IMR-90 (cell line): ENCODE measurements around the gene CHD9. TPM values are rescaled to one million over a fixed set of nuclear protein-coding genes. Genes with fewer than 3 reads are reported as not detected.

ENCODE experiments used
- ATAC-seq: fragments of 200-7000 bp; cut with Tn5 transposase; 2 replicates; pipeline ENCODE4 v1.9.1; 2020; ENCODE audit warnings: low read depth, mild to moderate bottlenecking, moderate library complexity
- BruUV-seq: library from RNA; stranded (reverse); fragments of 400-500 nt; replicated peaks from 2 replicates; lab custom pipeline; 2021; lab: Mats Ljungman, UMichigan
- CTCF ChIA-PET: fragments of 300-600 bp; formaldehyde crosslinking; extraction: SDS; loops from one replicate; lab custom pipeline; 2021; ENCODE audit warnings: antibody characterized with exemption; lab: Yijun Ruan, JAX
- POLR2A ChIA-PET: fragments of 300-600 bp; sonication (Branson Sonifier 250); formaldehyde crosslinking; loops from one replicate; lab custom pipeline; 2022; ENCODE audit warnings: antibody characterized with exemption; ENCODE audit not compliant: unreplicated experiment; lab: Charles Lee
- DNase-seq: peaks from one replicate; pipeline ENCODE4 v3.0.0; 2013
- H2AFZ ChIP-seq: replicated peaks from 2 replicates; pipeline ENCODE3; 2013; ENCODE audit warnings: low read length, mild to moderate bottlenecking; ENCODE audit not compliant: poor library complexity
- H2AK5ac ChIP-seq: 2 replicates; pipeline ENCODE4 v1.6.1; 2013; ENCODE audit warnings: low read depth, low read length, inconsistent platforms
- H2AK9ac ChIP-seq: replicated peaks from 2 replicates; pipeline ENCODE3; 2013; ENCODE audit warnings: mild to moderate bottlenecking, low read depth, low read length, moderate library complexity; ENCODE audit not compliant: poor library complexity
- H2BK120ac ChIP-seq: 2 replicates; pipeline ENCODE4 v1.6.1; 2013; ENCODE audit warnings: low read depth, low read length, inconsistent platforms
- H2BK15ac ChIP-seq: 3 replicates; pipeline ENCODE4 v1.6.1; 2013; ENCODE audit warnings: low read depth, low read length, inconsistent platforms
- H2BK20ac ChIP-seq: 2 replicates; pipeline ENCODE4 v1.6.1; 2013; ENCODE audit warnings: low read depth, mild to moderate bottlenecking, inconsistent platforms, low read length, moderate library complexity
- H2BK5ac ChIP-seq: 2 replicates; pipeline ENCODE4 v1.6.1; 2013; ENCODE audit warnings: mild to moderate bottlenecking, low read depth, low read length, inconsistent platforms; ENCODE audit not compliant: poor library complexity, severe bottlenecking
- H3K14ac ChIP-seq: replicated peaks from 2 replicates; pipeline ENCODE4 v1.6.1; 2013; ENCODE audit warnings: low read depth, low read length, inconsistent platforms
- H3K18ac ChIP-seq: 2 replicates; pipeline ENCODE4 v1.6.1; 2013; ENCODE audit warnings: low read depth, low read length, control low read depth
- H3K23ac ChIP-seq: 2 replicates; pipeline ENCODE4 v1.6.1; 2013; ENCODE audit warnings: low read depth, low read length, inconsistent platforms
- H3K27ac ChIP-seq: 2 replicates; pipeline ENCODE4 v1.5.1; 2013; ENCODE audit warnings: mild to moderate bottlenecking, control low read depth, low read length; ENCODE audit not compliant: insufficient read depth
- H3K27me3 ChIP-seq: 2 replicates; pipeline ENCODE4 v1.6.1; 2013; ENCODE audit warnings: low read length; ENCODE audit not compliant: control insufficient read depth, insufficient read depth
- H3K36me3 ChIP-seq: 2 replicates; pipeline ENCODE4 v1.6.1; 2013; ENCODE audit warnings: low read length, mixed read lengths; ENCODE audit not compliant: control insufficient read depth, insufficient read depth
- H3K4ac ChIP-seq: 2 replicates; pipeline ENCODE4 v1.6.1; 2013; ENCODE audit warnings: low read depth, low read length, inconsistent platforms
- H3K4me1 ChIP-seq: 2 replicates; pipeline ENCODE4 v1.6.1; 2013; ENCODE audit warnings: low read length, mixed read lengths; ENCODE audit not compliant: control insufficient read depth, insufficient read depth
- H3K4me2 ChIP-seq: 2 replicates; pipeline ENCODE4 v1.6.1; 2013; ENCODE audit warnings: low read depth, mild to moderate bottlenecking, control low read depth, low read length, moderate library complexity
- H3K4me3 ChIP-seq: 2 replicates; pipeline ENCODE4 v1.5.1; 2013; ENCODE audit warnings: low read depth, mild to moderate bottlenecking, control low read depth, low read length, moderate library complexity; ENCODE audit not compliant: insufficient read depth
- H3K56ac ChIP-seq: 2 replicates; pipeline ENCODE4 v1.6.1; 2013; ENCODE audit warnings: low read length, inconsistent platforms; ENCODE audit not compliant: insufficient read depth; ENCODE audit errors: extremely low read depth
- H3K79me1 ChIP-seq, 2 experiments: 2 replicates each; pipeline ENCODE4 v1.6.1; 2013; ENCODE audit warnings: low read length in 2 of 2, inconsistent platforms in 1 of 2, low read depth in 1 of 2
- H3K9ac ChIP-seq: 2 replicates; pipeline ENCODE4 v1.6.1; 2013; ENCODE audit warnings: low read depth, low read length, control low read depth
- H3K9me1 ChIP-seq: 2 replicates; pipeline ENCODE4 v1.6.1; 2013; ENCODE audit warnings: low read length, inconsistent platforms; ENCODE audit not compliant: insufficient read depth
- H3K9me3 ChIP-seq: 2 replicates; pipeline ENCODE4 v1.6.1; 2013; ENCODE audit warnings: low read length; ENCODE audit not compliant: control insufficient read depth, insufficient read depth
- H4K20me1 ChIP-seq: 2 replicates; pipeline ENCODE4 v1.6.1; 2013; ENCODE audit warnings: low read length, inconsistent platforms; ENCODE audit not compliant: insufficient read depth
- H4K5ac ChIP-seq: 2 replicates; pipeline ENCODE4 v1.6.1; 2013; ENCODE audit warnings: mild to moderate bottlenecking, low read depth, low read length, control low read depth
- H4K8ac ChIP-seq, 2 experiments: 2 replicates each; pipeline ENCODE4 v1.6.1; 2013; ENCODE audit warnings: low read depth in 2 of 2, low read length in 2 of 2, control low read depth in 1 of 2, inconsistent platforms in 1 of 2
- H4K91ac ChIP-seq: 2 replicates; pipeline ENCODE4 v1.6.1; 2013; ENCODE audit warnings: low read depth, low read length, inconsistent platforms; ENCODE audit not compliant: insufficient read depth
- CHD1 ChIP-seq: IDR thresholded peaks from 2 replicates; pipeline ENCODE4 v1.6.1; 2012; ENCODE audit warnings: low read depth, low read length, improper control_type of control experiment
- ELK1 ChIP-seq: fragments of 150-350 bp; IDR thresholded peaks from 2 replicates; pipeline ENCODE4 v1.6.1; 2016; ENCODE audit warnings: low read depth, mild to moderate bottlenecking, low read length, moderate library complexity, borderline replicate concordance
- POLR2A ChIP-seq: IDR thresholded peaks from 2 replicates; pipeline ENCODE4 v1.6.1; 2012; ENCODE audit warnings: mild to moderate bottlenecking, low read depth, low read length
- RCOR1 ChIP-seq: IDR thresholded peaks from 2 replicates; pipeline ENCODE4 v1.6.1; 2012; ENCODE audit warnings: mild to moderate bottlenecking, low read length, improper control_type of control experiment; ENCODE audit not compliant: insufficient replicate concordance
- WGBS, 2 experiments: methylation state at CpG; one replicate each; pipeline versions ENCODE4 v1.1.5 to v1.1.7; 2013; ENCODE audit warnings: missing lambda C conversion rate in 2 of 2; ENCODE audit not compliant: insufficient read length in 1 of 2; ENCODE audit errors: extremely low coverage in 2 of 2; 5-methylcytosine and 5-hydroxymethylcytosine counted together
- dilution Hi-C: fragments of 300-500 bp; cut with HindIII; formaldehyde crosslinking; loops from one replicate; pipeline ENCODE4 v1.14.3; 2018; ENCODE audit warnings: low sequenced_read_pairs; ENCODE audit not compliant: unreplicated experiment
- in situ Hi-C: fragments of 300-500 bp; cut with MboI; formaldehyde crosslinking; loops from 3 replicates; pipeline ENCODE4 v1.14.3; 2019; ENCODE audit warnings: low sequenced_read_pairs, inconsistent platforms, mixed read lengths
- intact Hi-C: fragments of 100-400 bp; cut with micrococcal nuclease; formaldehyde crosslinking; loops from 2 replicates; pipeline ENCODE4 v1.10.0; 2022
- polyA plus RNA-seq, 3 experiments: library from polyadenylated mRNA; depleted of rRNA; stranded (reverse); fragments of >200 nt; gene quantifications; 2 replicates each; pipeline ENCODE4 v1.2.3, GENCODE V29; 2012; ENCODE audit warnings: low replicate concordance in 1 of 3
- total RNA-seq: library from RNA; depleted of rRNA; stranded (reverse); fragments of >200 nt; gene quantifications from 2 replicates; pipeline ENCODE4 v1.2.3, GENCODE V29; 2012
- TF ChIP-seq, protein P1 (sequence below): conservative IDR thresholded peaks from 2 replicates; pipeline ENCODE4 v1.5.1; 2012; ENCODE audit warnings: mild to moderate bottlenecking, low read depth, low read length, improper control_type of control experiment

Gene CHD9
- total and polyA plus RNA-seq, 2 of the 4 experiments (the other 2 are of a cell fraction): 9.1 to 48.8 TPM

GRCh38 chr16:53249331-53249730, 194.5 kb downstream of the CHD9 start:
- Histone ChIP-seq H3K9me3 (no peaks in the 10 kb centered on the region), H3K23ac (no peak overlapping the region), H3K18ac (no peak overlapping the region), H3K36me3 (peaks cover 27% of the 10 kb centered on the region), H3K79me1 (peaks cover 0 to 8% of the 10 kb centered on the region in 2 experiments; a peak in 2 of 4 replicates), H4K91ac (no peak overlapping the region), H3K9me1 (no peaks in the 10 kb centered on the region), H4K5ac (no peak overlapping the region), H3K14ac (no peak overlapping the region), H2AFZ (no peak overlapping the region), H2AK9ac (no peak overlapping the region), H3K4me2 (no peak overlapping the region), H3K4me1 (no peaks in the 10 kb centered on the region), H2BK15ac (no peak overlapping the region), H3K56ac (no peak overlapping the region), H3K9ac (no peak overlapping the region), H2BK5ac (no peak overlapping the region), H2AK5ac (no peak overlapping the region), H2BK20ac (no peak overlapping the region), H3K4me3 (no peak overlapping the region), H4K8ac (no peak overlapping the region), H2BK120ac (no peak overlapping the region), H4K20me1 (no peaks in the 10 kb centered on the region), H3K27me3 (no peaks in the 10 kb centered on the region), H3K27ac (no peak overlapping the region), H3K4ac (no peak overlapping the region)
- in situ Hi-C loops: no loop called here
- dilution Hi-C loops: no loop called here
- no CpG with 5 or more reads among the region's 1 CpG for WGBS, 2 experiments
- TF ChIP-seq RCOR1 (no peak), CHD1 (no peak), POLR2A (no peak), ELK1 (no peak)
- TF ChIP-seq, protein P1, sequence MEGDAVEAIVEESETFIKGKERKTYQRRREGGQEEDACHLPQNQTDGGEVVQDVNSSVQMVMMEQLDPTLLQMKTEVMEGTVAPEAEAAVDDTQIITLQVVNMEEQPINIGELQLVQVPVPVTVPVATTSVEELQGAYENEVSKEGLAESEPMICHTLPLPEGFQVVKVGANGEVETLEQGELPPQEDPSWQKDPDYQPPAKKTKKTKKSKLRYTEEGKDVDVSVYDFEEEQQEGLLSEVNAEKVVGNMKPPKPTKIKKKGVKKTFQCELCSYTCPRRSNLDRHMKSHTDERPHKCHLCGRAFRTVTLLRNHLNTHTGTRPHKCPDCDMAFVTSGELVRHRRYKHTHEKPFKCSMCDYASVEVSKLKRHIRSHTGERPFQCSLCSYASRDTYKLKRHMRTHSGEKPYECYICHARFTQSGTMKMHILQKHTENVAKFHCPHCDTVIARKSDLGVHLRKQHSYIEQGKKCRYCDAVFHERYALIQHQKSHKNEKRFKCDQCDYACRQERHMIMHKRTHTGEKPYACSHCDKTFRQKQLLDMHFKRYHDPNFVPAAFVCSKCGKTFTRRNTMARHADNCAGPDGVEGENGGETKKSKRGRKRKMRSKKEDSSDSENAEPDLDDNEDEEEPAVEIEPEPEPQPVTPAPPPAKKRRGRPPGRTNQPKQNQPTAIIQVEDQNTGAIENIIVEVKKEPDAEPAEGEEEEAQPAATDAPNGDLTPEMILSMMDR: no peak
- ATAC-seq (no peak), DNase-seq (no peak)
- POLR2A ChIA-PET: no interaction called here
- no TSS peak for BruUV-seq
- intact Hi-C loops: no loop called here
- CTCF ChIA-PET: no interaction called here
